ENCODE results near the gene SLC5A3. TPM values are rescaled to one million over a fixed set of nuclear protein-coding genes. Genes with fewer than 3 reads are reported as not detected.

The SLC5A3 gene
- total and polyA plus RNA-seq, 2 of the 8 experiments (the other 6 are each of a cell fraction or from before 2014, with no cell fraction given): 4.0 to 19.4 TPM

GRCh38 chr21:34112316-34113033 is 39.1 kb downstream of the SLC5A3 start:
- no peak for FAIRE-seq
- H3K79me2 ChIP-seq (ENCODE audit: control insufficient read depth in 1 of 2, insufficient read depth in 2 of 2, low read length in 2 of 2): peaks cover 0 to 99% of the 10 kb centered on the region in 2 experiments; a peak in 3 of 4 replicates
- no peak overlapping the region for H2BK120ac ChIP-seq (replicated peaks; ENCODE audit: low read depth, low read length)
- H3K9me3 ChIP-seq (ENCODE audit: insufficient read depth in 2 of 2, low read depth in 1 of 2, low read length in 1 of 2): peaks cover 0 to 6% of the 10 kb centered on the region in 2 experiments; a peak in 1 of 4 replicates
- H2BK20ac ChIP-seq (ENCODE audit: low read length): no peak overlapping the region
- H3K36me3 ChIP-seq (ENCODE audit: control insufficient read depth in 2 of 4, insufficient read depth in 4 of 4, low read length in 3 of 4): peaks cover 0 to 13% (median 0%) of the 10 kb centered on the region in 4 experiments; a peak in 2 of 8 replicates
- DNase-seq (ENCODE audit: low read depth in 1 of 2, low spot score in 2 of 2): no peak
- peaks cover 7% of the 10 kb centered on the region for H3K79me1 ChIP-seq (ENCODE audit: low read depth, low read length)
- H2BK15ac ChIP-seq (ENCODE audit: low read length): no peak overlapping the region
- no peak overlapping the region for H2AFZ ChIP-seq (ENCODE audit: low read length)
- ChIA-PET CTCF (ENCODE audit: partially characterized antibody) (interaction anchor here (0.8 to 1.1 kb wide), 2 partner anchors 20 to 188 kb away, joined by 3 read pairs; no protein-coding TSS in a partner anchor), POLR2A (ENCODE audit: partially characterized antibody) (interaction anchor here (1.1 kb wide), 1 partner anchor 12 kb away, joined by 3 read pairs; no protein-coding TSS in a partner anchor)
- H3K23ac ChIP-seq (ENCODE audit: insufficient read length): no peak overlapping the region
- H2AK5ac ChIP-seq (ENCODE audit: low read depth, low read length): no peak overlapping the region
- no peaks in the 10 kb centered on the region for H3K27me3 ChIP-seq (replicated peaks in 1 of 4; ENCODE audit: control insufficient read depth in 3 of 4, extremely low read depth in 1 of 4, insufficient read depth in 3 of 4, low read length in 3 of 4)
- H3K14ac ChIP-seq (ENCODE audit: insufficient read length): no peak overlapping the region
- no peak overlapping the region for H2BK12ac ChIP-seq (ENCODE audit: low read depth, low read length)
- no peak overlapping the region; a peak in 1 of 4 replicates for H3K4me2 ChIP-seq (ENCODE audit: insufficient read depth in 1 of 2, low read depth in 2 of 2, low read length in 2 of 2)
- peaks cover 2% of the 10 kb centered on the region in 2 experiments for H4K20me1 ChIP-seq (replicated peaks in 1 of 2; ENCODE audit: control insufficient read depth in 1 of 2, insufficient read depth in 2 of 2, low read length in 2 of 2)
- H3K56ac ChIP-seq (replicated peaks; ENCODE audit: insufficient read length, low read depth, low read length): no peak overlapping the region
- no peak overlapping the region for H4K91ac ChIP-seq (replicated peaks; ENCODE audit: insufficient read length, low read length)
- H4K8ac ChIP-seq (ENCODE audit: extremely low read depth, insufficient read depth, low read length): no peak overlapping the region
- no peak overlapping the region for H3K9ac ChIP-seq (replicated peaks in 1 of 4; ENCODE audit: extremely low read depth in 1 of 4, low read depth in 3 of 4, low read length in 3 of 4)
- no peak overlapping the region for H4K5ac ChIP-seq (ENCODE audit: insufficient read length, low read depth, low read length)
- H3K4ac ChIP-seq (replicated peaks; ENCODE audit: insufficient read length, low read depth, low read length): no peak overlapping the region
- no peak overlapping the region for H3K18ac ChIP-seq (ENCODE audit: extremely low read depth, low read length)
- no peaks in the 10 kb centered on the region for H3K23me2 ChIP-seq (ENCODE audit: low read depth, low read length)
- no peak overlapping the region for H3K4me3 ChIP-seq (ENCODE audit: extremely low read depth in 1 of 4, insufficient read depth in 2 of 4, low read depth in 3 of 4, low read length in 4 of 4)
- no peak overlapping the region for H2BK5ac ChIP-seq (ENCODE audit: low read depth, low read length)
- 94% methylated on average over 6 of the region's 6 CpGs; no CpG with 5 or more reads in 1 of the 2 experiments for WGBS, 2 experiments (ENCODE audit: extremely low coverage in 1 of 2, insufficient coverage in 1 of 2, insufficient read length in 1 of 2, insufficient replicate concordance in 2 of 2, low coverage in 1 of 2, low lambda C conversion rate in 2 of 2, missing lambda C conversion rate in 1 of 2)
- peaks cover 0 to 19% (median 11%) of the 10 kb centered on the region in 4 experiments; a peak in 3 of 7 replicates for H3K4me1 ChIP-seq (replicated peaks in 1 of 4; ENCODE audit: control insufficient read depth in 3 of 4, insufficient read depth in 4 of 4, low read length in 3 of 4)
- H3K27ac ChIP-seq (ENCODE audit: low read depth, low read length): no peak overlapping the region
- TF ChIP-seq TAF7 (optimal IDR thresholded peaks at IDR 0.05; ENCODE audit: borderline replicate concordance, low read depth, low read length) (no peak), SP1 (IDR thresholded peaks at IDR 0.05; ENCODE audit: low read depth, low read length) (no peak), BCL11A (IDR thresholded peaks at IDR 0.05; ENCODE audit: low read depth in 2 of 2, low read length in 2 of 2) (no peak), SIX5 (IDR thresholded peaks at IDR 0.05; ENCODE audit: low read depth, low read length) (no peak), HDAC6 (IDR thresholded peaks at IDR 0.05; ENCODE audit: low read depth, low read length) (no peak), JUN (IDR thresholded peaks at IDR 0.05; ENCODE audit: low read depth, low read length) (no peak)
